Measurements from ENCODE around the gene RAB40C. TPM values are rescaled to one million over a fixed set of nuclear protein-coding genes. Genes with fewer than 3 reads are reported as not detected.

RAB40C gene
- polyA plus RNA-seq, 2 of the 4 experiments (the other 2 are of a cell fraction), result 4.4 to 9.7 TPM

DNA sequence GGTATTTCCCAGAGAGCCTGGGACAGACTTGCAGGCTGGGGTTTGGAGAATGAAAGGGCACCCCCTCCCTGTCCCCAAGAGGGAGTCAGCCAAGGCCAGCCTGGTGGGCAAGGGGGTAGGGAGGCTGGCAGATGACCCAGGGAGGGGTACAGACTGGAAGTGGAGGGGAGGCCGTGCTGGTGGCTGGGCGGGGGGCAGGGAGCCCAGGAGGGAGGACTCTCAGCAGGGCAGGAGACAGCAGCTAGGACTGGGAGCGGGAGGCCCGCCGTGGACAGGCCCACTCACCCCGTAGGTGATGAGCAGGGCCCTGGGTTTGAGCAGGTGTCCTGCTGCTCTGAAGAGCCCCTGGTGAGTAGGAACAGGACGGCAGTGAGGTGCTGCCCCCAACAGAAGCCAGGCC lies 45.1 kb downstream of the RAB40C start (continued):
- TF ChIP-seq ZNF302 (CRISPR knock-in tag; IDR thresholded peaks at IDR 0.05), result no peak

GRCh38 chr16:635573-636205 lies 45.8 kb downstream of the RAB40C start:
- 0% methylated on average over 9 of the region's 55 CpGs for WGBS (ENCODE audit: missing lambda C conversion rate)
- peak; percentile 1 to 32; a peak in 5 of 6 replicates for ATAC-seq
- no peak for DNase-seq (ENCODE audit: low read depth in 1 of 2, low spot score in 1 of 2)
- CTCF ChIA-PET, result interaction anchor here (1.0 to 2.7 kb wide), 11 partner anchors 8 to 57 kb away, joined by 3 to 12 read pairs (median 4); partner anchors contain the start of gene RHOT2
- no peak for TF ChIP-seq FOSL2 (IDR thresholded peaks at IDR 0.05)
- TF ChIP-seq FOSL2 (CRISPR knock-in tag; IDR thresholded peaks at IDR 0.05), result no peak
- 0 out of 2 replicates have a peak, but pooled peaks have one; percentile 39 for TF ChIP-seq RNF2 (IDR thresholded peaks at IDR 0.05; ENCODE audit: borderline replicate concordance, low read depth)
- TF ChIP-seq PHF8 (IDR thresholded peaks at IDR 0.05; ENCODE audit: borderline replicate concordance, low read depth), result peak; percentile 88; the same call in 1 of the 2 replicates
- 0 out of 2 replicates have a peak, but pooled peaks have one; percentile 14 for TF ChIP-seq TFCP2L1 (CRISPR knock-in tag; IDR thresholded peaks at IDR 0.05)
- POLR2A ChIA-PET, result interaction anchor here (1.0 to 1.6 kb wide), 7 partner anchors 8 to 48 kb away, joined by 3 to 11 read pairs (median 4); partner anchors contain the start of gene RAB40C
- FAIRE-seq, result no peak
- Histone ChIP-seq H3K27ac (peak overlapping the region; percentile 83 to 91), H3K9me3 (no peaks in the 10 kb centered on the region), H3K4me2 (peak overlapping the region; percentile 78), H3K4me1 (peaks cover 26% of the 10 kb centered on the region), H3K4me3 (peak overlapping the region; percentile 78)

DNA sequence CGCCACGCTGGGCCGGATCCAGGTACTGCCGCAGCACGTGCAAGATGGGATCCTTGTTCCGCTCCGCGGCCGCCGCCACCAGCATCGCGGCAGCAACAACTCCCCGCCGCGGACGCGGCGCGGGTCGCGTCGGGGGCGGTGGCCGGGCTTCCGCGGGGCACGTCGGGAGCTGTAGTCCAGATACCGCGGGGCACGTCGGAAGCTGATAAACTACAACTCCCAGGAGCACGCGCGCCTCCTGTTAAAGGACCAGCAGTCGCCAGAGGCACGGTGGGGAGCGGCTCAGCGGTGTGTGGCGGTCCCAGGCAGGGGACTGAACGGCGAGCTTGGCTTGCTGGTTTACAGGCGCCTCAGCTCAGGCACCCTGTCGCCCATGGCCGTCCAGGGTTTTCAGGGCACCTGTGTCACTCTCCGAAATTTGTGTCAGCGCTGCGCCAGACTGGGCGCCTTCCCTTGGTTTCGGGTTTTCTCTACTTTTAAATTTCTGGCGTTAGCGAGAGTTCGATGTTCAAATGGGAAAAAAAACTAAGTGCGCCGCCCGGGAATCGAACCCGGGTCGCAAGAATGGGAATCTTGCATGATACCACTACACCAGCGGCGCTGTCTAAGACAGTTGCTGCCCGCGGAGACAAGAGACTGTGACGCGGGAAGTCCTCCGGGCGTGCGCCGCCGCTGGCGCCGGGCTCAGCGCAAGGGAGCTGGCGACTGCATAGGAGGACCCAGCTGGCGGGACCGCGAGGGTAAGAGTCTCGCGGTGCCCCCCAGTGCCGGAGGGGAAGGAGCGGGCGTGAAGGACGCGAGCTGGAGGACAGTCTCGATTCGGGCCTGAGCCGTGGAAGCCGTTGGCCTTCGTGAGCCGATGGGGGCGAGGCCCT lies 46.6 kb downstream of the RAB40C start, which contains the start of gene METTL26:
METTL26 (minus strand) TSS at position 100 of the 875 bp plus-strand sequence; CDS start at position 85, 15 bp downstream.
- CTCF ChIA-PET, result interaction anchor here (1.0 to 2.7 kb wide), 10 partner anchors 9 to 57 kb away, joined by 3 to 12 read pairs (median 5); partner anchors contain the start of gene RHOT2
- FAIRE-seq (peak; percentile 59), DNase-seq (ENCODE audit: low read depth in 1 of 2, low spot score in 1 of 2) (peak; percentile 92 to 96), ATAC-seq (peak; percentile 81 to 92)
- POLR2A ChIA-PET, result interaction anchor here (1.0 to 1.6 kb wide), 7 partner anchors 9 to 49 kb away, joined by 3 to 11 read pairs (median 4); partner anchors contain the start of gene RAB40C
- under 1% methylated on average over 27 of the region's 91 CpGs for WGBS (ENCODE audit: missing lambda C conversion rate)
- peaks cover 25% of the 10 kb centered on the region for H3K4me1 ChIP-seq
- H3K4me3 ChIP-seq, result peak within 1 kb of the TSS; percentile 78
- H3K27ac ChIP-seq, result peak within 1 kb of the TSS; percentile 83 to 91
- peak within 1 kb of the TSS; percentile 78 for H3K4me2 ChIP-seq
- H3K9me3 ChIP-seq, result no peaks in the 10 kb centered on the region
- TF ChIP-seq RFX5 (IDR thresholded peaks at IDR 0.05) (no peak), ZNF302 (CRISPR knock-in tag; IDR thresholded peaks at IDR 0.05) (no peak), PBX3 (IDR thresholded peaks at IDR 0.05) (no peak; the same call in 1 of the 2 replicates), JUNB (IDR thresholded peaks at IDR 0.05) (no peak), CEBPB (IDR thresholded peaks at IDR 0.05) (peak in 1 of 2 experiments; percentile 37; a peak in 1 of 4 replicates), KDM5A (IDR thresholded peaks at IDR 0.05) (no peak), SMC3 (IDR thresholded peaks at IDR 0.05) (0 out of 3 replicates have a peak, but pooled peaks have one; percentile 3), ZC3H11A (IDR thresholded peaks at IDR 0.05) (no peak), FOSB (CRISPR knock-in tag; IDR thresholded peaks at IDR 0.05) (no peak), GATA3 (IDR thresholded peaks at IDR 0.05; ENCODE audit: borderline replicate concordance) (no peak), BHLHE40 (IDR thresholded peaks at IDR 0.05; ENCODE audit: low read depth, low read length) (peak; percentile 58; the same call in 1 of the 2 replicates), CBX2 (IDR thresholded peaks at IDR 0.05; ENCODE audit: borderline replicate concordance, low read depth) (no peak), HDAC2 (IDR thresholded peaks at IDR 0.05) (no peak), ZFP36 (IDR thresholded peaks at IDR 0.05; ENCODE audit: borderline replicate concordance, partially characterized antibody) (no peak), ESRRA (IDR thresholded peaks at IDR 0.05; ENCODE audit: borderline replicate concordance, low read length) (0 out of 2 replicates have a peak, but pooled peaks have one; percentile 39), NPAS2 (CRISPR knock-in tag; IDR thresholded peaks at IDR 0.05; ENCODE audit: borderline replicate concordance) (no peak), MYC (IDR thresholded peaks at IDR 0.05; ENCODE audit: borderline replicate concordance, low read length) (no peak; the same call in 1 of the 2 replicates), REST (IDR thresholded peaks at IDR 0.05) (peak; percentile 54), RAD21 (conservative IDR thresholded peaks at IDR 0.05 in 1 of 2, IDR thresholded peaks at IDR 0.05 in 1 of 2) (peak in 1 of 2 experiments; percentile 26; a peak in 2 of 5 replicates), HOXB13 (CRISPR knock-in tag; IDR thresholded peaks at IDR 0.05; ENCODE audit: low read depth) (no peak), KDM1A (IDR thresholded peaks at IDR 0.05; ENCODE audit: low read depth) (no peak)
- TF ChIP-seq, protein P1, sequence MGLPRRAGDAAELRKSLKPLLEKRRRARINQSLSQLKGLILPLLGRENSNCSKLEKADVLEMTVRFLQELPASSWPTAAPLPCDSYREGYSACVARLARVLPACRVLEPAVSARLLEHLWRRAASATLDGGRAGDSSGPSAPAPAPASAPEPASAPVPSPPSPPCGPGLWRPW (IDR thresholded peaks at IDR 0.05), result no peak

All from A549 (cell line).